Caco-2 (cell line): ENCODE measurements around the gene QTRT2. TPM values are rescaled to one million over a fixed set of nuclear protein-coding genes. Genes with fewer than 3 reads are reported as not detected.

ENCODE experiments used
- BruUV-seq: library from RNA; stranded (reverse); fragments of 400-500 nt; replicated peaks from 2 replicates; lab custom pipeline; 2021; lab: Mats Ljungman, UMichigan
- CTCF ChIA-PET: fragments of 300-600 bp; sonication (Branson Sonifier 250); formaldehyde crosslinking; loops from one replicate; lab custom pipeline; 2022; ENCODE audit warnings: antibody characterized with exemption; lab: Charles Lee
- POLR2A ChIA-PET: fragments of 300-600 bp; sonication (Branson Sonifier 250); formaldehyde crosslinking; loops from one replicate; lab custom pipeline; 2022; ENCODE audit warnings: antibody characterized with exemption; lab: Charles Lee
- DNase-seq, 2 experiments: peaks; one replicate each; pipeline versions ENCODE4 v3.0.0 to v3.0.0-alpha.2; 2020 to 2022
- H3K27me3 ChIP-seq: replicated peaks from 2 replicates; pipeline ENCODE4 v1.6.0; 2011; ENCODE audit warnings: low read length; ENCODE audit not compliant: control insufficient read depth, insufficient read depth
- H3K36me3 ChIP-seq: 2 replicates; pipeline ENCODE4 v1.5.1; 2011; ENCODE audit warnings: low read length; ENCODE audit not compliant: control insufficient read depth, insufficient read depth
- H3K4me1 ChIP-seq: fragments of 250-450 bp; sonication (Bioruptor Pico); 2 replicates; pipeline ENCODE4 v1.5.1; 2020; ENCODE audit warnings: mild to moderate bottlenecking
- H3K4me3 ChIP-seq: 2 replicates; pipeline ENCODE4 v1.5.1; 2011; ENCODE audit warnings: low read depth, mild to moderate bottlenecking, control low read depth, low read length
- H3K9me3 ChIP-seq: fragments of 250-450 bp; sonication (Bioruptor Pico); 2 replicates; pipeline ENCODE4 v1.5.1; 2020; ENCODE audit warnings: mild to moderate bottlenecking, moderate library complexity
- H3K27ac Mint-ChIP-seq: one replicate; pipeline ENCODE4 v1.8.0; 2022; ENCODE audit warnings: mixed read lengths; ENCODE audit not compliant: unreplicated experiment
- H3K27me3 Mint-ChIP-seq: one replicate; pipeline ENCODE4 v1.8.0; 2022; ENCODE audit warnings: mixed read lengths; ENCODE audit not compliant: insufficient read depth, unreplicated experiment
- H3K36me3 Mint-ChIP-seq: one replicate; pipeline ENCODE4 v1.8.0; 2022; ENCODE audit warnings: mild to moderate bottlenecking, mixed read lengths; ENCODE audit not compliant: insufficient read depth, unreplicated experiment
- H3K4me1 Mint-ChIP-seq: one replicate; pipeline ENCODE4 v1.8.0; 2022; ENCODE audit warnings: low read depth, mixed read lengths; ENCODE audit not compliant: unreplicated experiment
- H3K4me3 Mint-ChIP-seq: one replicate; pipeline ENCODE4 v1.8.0; 2022; ENCODE audit warnings: mild to moderate bottlenecking, moderate library complexity, mixed read lengths; ENCODE audit not compliant: unreplicated experiment
- H3K9me3 Mint-ChIP-seq: one replicate; pipeline ENCODE4 v1.8.0; 2022; ENCODE audit warnings: mixed read lengths; ENCODE audit not compliant: unreplicated experiment
- CTCF ChIP-seq, 2 experiments: fragments of 200-600 bp in 1 of 2; IDR thresholded peaks; 1 replicate in 1 of 2; 2 replicates in 1 of 2; pipeline versions ENCODE4 v1.5.1 to v1.8.0; 2011 to 2022; ENCODE audit warnings: antibody characterized with exemption in 1 of 2, control low read depth in 1 of 2, inconsistent platforms in 1 of 2, low read depth in 1 of 2, low read length in 1 of 2, mild to moderate bottlenecking in 1 of 2, moderate library complexity in 1 of 2; ENCODE audit not compliant: insufficient read depth in 1 of 2, severe bottlenecking in 1 of 2, unreplicated experiment in 1 of 2
- intact Hi-C: fragments of 100-400 bp; cut with micrococcal nuclease; formaldehyde crosslinking; loops from one replicate; pipeline ENCODE4 v1.10.0; 2022; ENCODE audit not compliant: unreplicated experiment
- total RNA-seq: library from RNA; stranded (reverse); gene quantifications from 2 replicates; pipeline ENCODE4 v1.2.3, GENCODE V29; 2022

The QTRT2 gene
- total RNA-seq, 1 experiment from 2014 or later = 35.7 TPM

GRCh38 chr3:114078126-114078525 lies 21.6 kb downstream of the QTRT2 start:
- H3K9me3 Mint-ChIP-seq = no peaks in the 10 kb centered on the region
- peaks cover 5% of the 10 kb centered on the region for H3K36me3 ChIP-seq
- H3K27ac Mint-ChIP-seq = no peak overlapping the region
- ChIA-PET CTCF (no interaction called here), POLR2A (no interaction called here)
- H3K36me3 Mint-ChIP-seq = peaks cover 70% of the 10 kb centered on the region
- no TSS peak for BruUV-seq
- H3K27me3 ChIP-seq = no peaks in the 10 kb centered on the region
- H3K9me3 ChIP-seq = no peaks in the 10 kb centered on the region
- TF ChIP-seq CTCF (IDR thresholded peaks at IDR 0.05; ENCODE audit: insufficient read depth in 1 of 2, low read depth in 1 of 2, low read length in 1 of 2, severe bottlenecking in 1 of 2, unreplicated experiment in 1 of 2) = no peak
- peaks cover 6% of the 10 kb centered on the region for H3K4me1 Mint-ChIP-seq
- H3K4me1 ChIP-seq = no peaks in the 10 kb centered on the region
- H3K4me3 ChIP-seq = no peak overlapping the region
- intact Hi-C loops = no loop called here
- DNase-seq = no peak
- no peaks in the 10 kb centered on the region for H3K27me3 Mint-ChIP-seq
- no peak overlapping the region for H3K4me3 Mint-ChIP-seq

GRCh38 chr3:114079761-114080160 lies 23.2 kb downstream of the QTRT2 start:
- CTCF ChIA-PET = no interaction called here
- DNase-seq = no peak
- H3K4me3 ChIP-seq = no peak overlapping the region
- no peaks in the 10 kb centered on the region for H3K9me3 Mint-ChIP-seq
- intact Hi-C loops = no loop called here
- no TSS peak for BruUV-seq
- H3K9me3 ChIP-seq = no peaks in the 10 kb centered on the region
- peaks cover 65% of the 10 kb centered on the region for H3K36me3 Mint-ChIP-seq
- peaks cover 3% of the 10 kb centered on the region for H3K36me3 ChIP-seq
- H3K4me1 Mint-ChIP-seq = no peaks in the 10 kb centered on the region
- POLR2A ChIA-PET = no interaction called here
- no peaks in the 10 kb centered on the region for H3K27me3 Mint-ChIP-seq
- TF ChIP-seq CTCF (IDR thresholded peaks at IDR 0.05; ENCODE audit: insufficient read depth in 1 of 2, low read depth in 1 of 2, low read length in 1 of 2, severe bottlenecking in 1 of 2, unreplicated experiment in 1 of 2) = no peak
- no peaks in the 10 kb centered on the region for H3K4me1 ChIP-seq
- H3K27ac Mint-ChIP-seq = no peak overlapping the region
- H3K4me3 Mint-ChIP-seq = no peak overlapping the region
- no peaks in the 10 kb centered on the region for H3K27me3 ChIP-seq

- Mint-ChIP-seq H3K4me1 (no peaks in the 10 kb centered on the region), H3K27me3 (no peaks in the 10 kb centered on the region), H3K27ac (no peak overlapping the region), H3K36me3 (peaks cover 62% of the 10 kb centered on the region), H3K4me3 (no peak overlapping the region), H3K9me3 (no peaks in the 10 kb centered on the region)
- BruUV-seq = no TSS peak
- intact Hi-C loops = no loop called here
- no peak for DNase-seq
- Histone ChIP-seq H3K27me3 (no peaks in the 10 kb centered on the region), H3K9me3 (no peaks in the 10 kb centered on the region), H3K4me1 (no peaks in the 10 kb centered on the region), H3K4me3 (no peak overlapping the region), H3K36me3 (peaks cover 3% of the 10 kb centered on the region)
- ChIA-PET POLR2A (no interaction called here), CTCF (no interaction called here)
- no peak for TF ChIP-seq CTCF (IDR thresholded peaks at IDR 0.05; ENCODE audit: insufficient read depth in 1 of 2, low read depth in 1 of 2, low read length in 1 of 2, severe bottlenecking in 1 of 2, unreplicated experiment in 1 of 2)
Observed at GRCh38 chr3:114080201-114080600, 23.7 kb downstream of the QTRT2 start.
